ENCODE measurements around the gene KIF5A. TPM values are rescaled to one million over a fixed set of nuclear protein-coding genes. Genes with fewer than 3 reads are reported as not detected.

The KIF5A gene
- total and polyA plus RNA-seq, 2 of the 13 experiments (the other 11 are each of a cell fraction or from before 2014, with no cell fraction given), result 1.6 to 11.9 TPM

DNA sequence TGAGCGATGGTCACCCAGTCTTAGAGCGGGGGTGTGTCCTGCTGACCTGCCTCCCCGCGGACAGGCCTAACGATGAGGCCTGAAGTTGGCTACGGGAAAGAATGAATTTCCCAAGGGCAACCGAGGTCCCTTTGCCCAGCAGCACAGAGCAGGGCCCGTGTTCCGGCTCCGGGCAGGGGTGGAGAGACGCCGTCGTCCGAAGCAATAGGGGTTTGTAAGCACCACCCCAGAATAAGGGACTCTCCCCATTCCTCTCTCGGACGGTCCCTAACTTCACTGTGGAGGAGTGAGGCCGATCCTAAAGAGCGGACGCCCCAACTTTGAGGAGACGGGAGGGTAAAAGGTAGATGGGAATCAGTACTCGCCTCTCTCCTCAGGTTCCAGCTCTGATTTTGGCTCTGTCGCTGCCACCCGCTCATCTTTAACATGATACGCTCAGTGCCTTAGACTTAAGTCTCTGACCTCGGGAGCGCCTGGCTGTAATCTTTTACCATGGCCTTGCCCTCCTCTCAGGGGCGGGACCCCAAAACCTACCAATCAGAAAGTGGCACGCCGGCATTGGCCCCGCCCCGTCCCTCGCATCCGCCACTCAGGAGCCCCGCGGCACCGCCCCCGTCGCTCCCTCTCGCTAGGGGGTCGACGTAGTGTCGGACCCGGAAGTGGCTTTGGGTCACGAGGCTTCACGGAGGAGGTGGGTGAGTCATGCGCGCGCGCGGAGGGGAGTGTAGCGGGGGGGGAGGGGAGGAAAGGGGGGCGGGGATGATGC lies 29.6 kb upstream of the KIF5A start, which contains the start of gene DDIT3 (continued):
- no peak for TF ChIP-seq SNRNP70 (IDR thresholded peaks at IDR 0.05; ENCODE audit: low read depth, low read length)
- no peak for TF ChIP-seq TOPORS (CRISPR knock-in tag; IDR thresholded peaks at IDR 0.05)
- TF ChIP-seq, protein P1, sequence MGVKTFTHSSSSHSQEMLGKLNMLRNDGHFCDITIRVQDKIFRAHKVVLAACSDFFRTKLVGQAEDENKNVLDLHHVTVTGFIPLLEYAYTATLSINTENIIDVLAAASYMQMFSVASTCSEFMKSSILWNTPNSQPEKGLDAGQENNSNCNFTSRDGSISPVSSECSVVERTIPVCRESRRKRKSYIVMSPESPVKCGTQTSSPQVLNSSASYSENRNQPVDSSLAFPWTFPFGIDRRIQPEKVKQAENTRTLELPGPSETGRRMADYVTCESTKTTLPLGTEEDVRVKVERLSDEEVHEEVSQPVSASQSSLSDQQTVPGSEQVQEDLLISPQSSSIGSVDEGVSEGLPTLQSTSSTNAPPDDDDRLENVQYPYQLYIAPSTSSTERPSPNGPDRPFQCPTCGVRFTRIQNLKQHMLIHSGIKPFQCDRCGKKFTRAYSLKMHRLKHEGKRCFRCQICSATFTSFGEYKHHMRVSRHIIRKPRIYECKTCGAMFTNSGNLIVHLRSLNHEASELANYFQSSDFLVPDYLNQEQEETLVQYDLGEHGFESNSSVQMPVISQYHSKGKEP (CRISPR knock-in tag; IDR thresholded peaks at IDR 0.05), result peak; percentile 74; the same call in 1 of the 2 replicates
- TF ChIP-seq GABPA (IDR thresholded peaks at IDR 0.05; ENCODE audit: low read depth, low read length), result peak; percentile 41; the same call in 1 of the 2 replicates
- TF ChIP-seq GABPA (CRISPR knock-in tag; IDR thresholded peaks at IDR 0.05; ENCODE audit: low read depth), result peak; percentile 84
- peak; percentile 73; the same call in 1 of the 2 replicates for TF ChIP-seq RXRB (CRISPR knock-in tag; IDR thresholded peaks at IDR 0.05; ENCODE audit: borderline replicate concordance)
- TF ChIP-seq, protein P2, sequence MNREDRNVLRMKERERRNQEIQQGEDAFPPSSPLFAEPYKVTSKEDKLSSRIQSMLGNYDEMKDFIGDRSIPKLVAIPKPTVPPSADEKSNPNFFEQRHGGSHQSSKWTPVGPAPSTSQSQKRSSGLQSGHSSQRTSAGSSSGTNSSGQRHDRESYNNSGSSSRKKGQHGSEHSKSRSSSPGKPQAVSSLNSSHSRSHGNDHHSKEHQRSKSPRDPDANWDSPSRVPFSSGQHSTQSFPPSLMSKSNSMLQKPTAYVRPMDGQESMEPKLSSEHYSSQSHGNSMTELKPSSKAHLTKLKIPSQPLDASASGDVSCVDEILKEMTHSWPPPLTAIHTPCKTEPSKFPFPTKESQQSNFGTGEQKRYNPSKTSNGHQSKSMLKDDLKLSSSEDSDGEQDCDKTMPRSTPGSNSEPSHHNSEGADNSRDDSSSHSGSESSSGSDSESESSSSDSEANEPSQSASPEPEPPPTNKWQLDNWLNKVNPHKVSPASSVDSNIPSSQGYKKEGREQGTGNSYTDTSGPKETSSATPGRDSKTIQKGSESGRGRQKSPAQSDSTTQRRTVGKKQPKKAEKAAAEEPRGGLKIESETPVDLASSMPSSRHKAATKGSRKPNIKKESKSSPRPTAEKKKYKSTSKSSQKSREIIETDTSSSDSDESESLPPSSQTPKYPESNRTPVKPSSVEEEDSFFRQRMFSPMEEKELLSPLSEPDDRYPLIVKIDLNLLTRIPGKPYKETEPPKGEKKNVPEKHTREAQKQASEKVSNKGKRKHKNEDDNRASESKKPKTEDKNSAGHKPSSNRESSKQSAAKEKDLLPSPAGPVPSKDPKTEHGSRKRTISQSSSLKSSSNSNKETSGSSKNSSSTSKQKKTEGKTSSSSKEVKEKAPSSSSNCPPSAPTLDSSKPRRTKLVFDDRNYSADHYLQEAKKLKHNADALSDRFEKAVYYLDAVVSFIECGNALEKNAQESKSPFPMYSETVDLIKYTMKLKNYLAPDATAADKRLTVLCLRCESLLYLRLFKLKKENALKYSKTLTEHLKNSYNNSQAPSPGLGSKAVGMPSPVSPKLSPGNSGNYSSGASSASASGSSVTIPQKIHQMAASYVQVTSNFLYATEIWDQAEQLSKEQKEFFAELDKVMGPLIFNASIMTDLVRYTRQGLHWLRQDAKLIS (CRISPR knock-in tag; IDR thresholded peaks at IDR 0.05), result 0 out of 2 replicates have a peak, but pooled peaks have one; percentile 69
- TF ChIP-seq REPIN1 (CRISPR knock-in tag; IDR thresholded peaks at IDR 0.05; ENCODE audit: borderline replicate concordance, low read depth), result peak; percentile 79; the same call in 1 of the 2 replicates
- TF ChIP-seq ZNF205 (CRISPR knock-in tag; IDR thresholded peaks at IDR 0.05), result no peak
- no peak; the same call in 1 of the 2 replicates for TF ChIP-seq STAG1 (CRISPR knock-in tag; IDR thresholded peaks at IDR 0.05)
- TF ChIP-seq KLF11 (CRISPR knock-in tag; IDR thresholded peaks at IDR 0.05), result no peak
- TF ChIP-seq ATF1 (CRISPR knock-in tag; IDR thresholded peaks at IDR 0.05), result peak; percentile 71
- no peak for TF ChIP-seq RFXANK (CRISPR knock-in tag; IDR thresholded peaks at IDR 0.05)
- no peak for TF ChIP-seq LCORL (IDR thresholded peaks at IDR 0.05)
- TF ChIP-seq LCORL (CRISPR knock-in tag; IDR thresholded peaks at IDR 0.05), result peak; percentile 75
- TF ChIP-seq ZNF354B (CRISPR knock-in tag; IDR thresholded peaks at IDR 0.05), result no peak
- TF ChIP-seq, protein P3, sequence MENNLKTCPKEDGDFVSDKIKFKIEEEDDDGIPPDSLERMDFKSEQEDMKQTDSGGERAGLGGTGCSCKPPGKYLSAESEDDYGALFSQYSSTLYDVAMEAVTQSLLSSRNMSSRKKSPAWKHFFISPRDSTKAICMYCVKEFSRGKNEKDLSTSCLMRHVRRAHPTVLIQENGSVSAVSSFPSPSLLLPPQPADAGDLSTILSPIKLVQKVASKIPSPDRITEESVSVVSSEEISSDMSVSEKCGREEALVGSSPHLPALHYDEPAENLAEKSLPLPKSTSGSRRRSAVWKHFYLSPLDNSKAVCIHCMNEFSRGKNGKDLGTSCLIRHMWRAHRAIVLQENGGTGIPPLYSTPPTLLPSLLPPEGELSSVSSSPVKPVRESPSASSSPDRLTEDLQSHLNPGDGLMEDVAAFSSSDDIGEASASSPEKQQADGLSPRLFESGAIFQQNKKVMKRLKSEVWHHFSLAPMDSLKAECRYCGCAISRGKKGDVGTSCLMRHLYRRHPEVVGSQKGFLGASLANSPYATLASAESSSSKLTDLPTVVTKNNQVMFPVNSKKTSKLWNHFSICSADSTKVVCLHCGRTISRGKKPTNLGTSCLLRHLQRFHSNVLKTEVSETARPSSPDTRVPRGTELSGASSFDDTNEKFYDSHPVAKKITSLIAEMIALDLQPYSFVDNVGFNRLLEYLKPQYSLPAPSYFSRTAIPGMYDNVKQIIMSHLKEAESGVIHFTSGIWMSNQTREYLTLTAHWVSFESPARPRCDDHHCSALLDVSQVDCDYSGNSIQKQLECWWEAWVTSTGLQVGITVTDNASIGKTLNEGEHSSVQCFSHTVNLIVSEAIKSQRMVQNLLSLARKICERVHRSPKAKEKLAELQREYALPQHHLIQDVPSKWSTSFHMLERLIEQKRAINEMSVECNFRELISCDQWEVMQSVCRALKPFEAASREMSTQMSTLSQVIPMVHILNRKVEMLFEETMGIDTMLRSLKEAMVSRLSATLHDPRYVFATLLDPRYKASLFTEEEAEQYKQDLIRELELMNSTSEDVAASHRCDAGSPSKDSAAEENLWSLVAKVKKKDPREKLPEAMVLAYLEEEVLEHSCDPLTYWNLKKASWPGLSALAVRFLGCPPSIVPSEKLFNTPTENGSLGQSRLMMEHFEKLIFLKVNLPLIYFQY (CRISPR knock-in tag; IDR thresholded peaks at IDR 0.05; ENCODE audit: borderline replicate concordance), result no peak; the same call in 1 of the 2 replicates
- peak; percentile 32 for TF ChIP-seq SKI (IDR thresholded peaks at IDR 0.05; ENCODE audit: partially characterized antibody)
- peak; percentile 59; the same call in 1 of the 2 replicates for TF ChIP-seq TSC22D2 (CRISPR knock-in tag; IDR thresholded peaks at IDR 0.05; ENCODE audit: borderline replicate concordance)
- no peak for TF ChIP-seq ZNF570 (CRISPR knock-in tag; IDR thresholded peaks at IDR 0.05; ENCODE audit: borderline replicate concordance)
- TF ChIP-seq AGO1 (IDR thresholded peaks at IDR 0.05; ENCODE audit: low read depth, low read length, poor library complexity, severe bottlenecking), result peak; percentile 54
- peak; percentile 93 for TF ChIP-seq XBP1 (CRISPR knock-in tag; IDR thresholded peaks at IDR 0.05)
